Hair follicle dermal papilla cell (primary cell): ENCODE measurements around the gene SNRNP70. TPM values are rescaled to one million over a fixed set of nuclear protein-coding genes. Genes with fewer than 3 reads are reported as not detected.

Experiments used
- total RNA-seq: library from RNA; depleted of rRNA; stranded (reverse); fragments of >200 nt; gene quantifications from 2 replicates; pipeline ENCODE4 v1.2.3, GENCODE V29; 2012

Gene SNRNP70, protein sequence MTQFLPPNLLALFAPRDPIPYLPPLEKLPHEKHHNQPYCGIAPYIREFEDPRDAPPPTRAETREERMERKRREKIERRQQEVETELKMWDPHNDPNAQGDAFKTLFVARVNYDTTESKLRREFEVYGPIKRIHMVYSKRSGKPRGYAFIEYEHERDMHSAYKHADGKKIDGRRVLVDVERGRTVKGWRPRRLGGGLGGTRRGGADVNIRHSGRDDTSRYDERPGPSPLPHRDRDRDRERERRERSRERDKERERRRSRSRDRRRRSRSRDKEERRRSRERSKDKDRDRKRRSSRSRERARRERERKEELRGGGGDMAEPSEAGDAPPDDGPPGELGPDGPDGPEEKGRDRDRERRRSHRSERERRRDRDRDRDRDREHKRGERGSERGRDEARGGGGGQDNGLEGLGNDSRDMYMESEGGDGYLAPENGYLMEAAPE
- total RNA-seq: 128 and 129 TPM in 2 replicates

DNA sequence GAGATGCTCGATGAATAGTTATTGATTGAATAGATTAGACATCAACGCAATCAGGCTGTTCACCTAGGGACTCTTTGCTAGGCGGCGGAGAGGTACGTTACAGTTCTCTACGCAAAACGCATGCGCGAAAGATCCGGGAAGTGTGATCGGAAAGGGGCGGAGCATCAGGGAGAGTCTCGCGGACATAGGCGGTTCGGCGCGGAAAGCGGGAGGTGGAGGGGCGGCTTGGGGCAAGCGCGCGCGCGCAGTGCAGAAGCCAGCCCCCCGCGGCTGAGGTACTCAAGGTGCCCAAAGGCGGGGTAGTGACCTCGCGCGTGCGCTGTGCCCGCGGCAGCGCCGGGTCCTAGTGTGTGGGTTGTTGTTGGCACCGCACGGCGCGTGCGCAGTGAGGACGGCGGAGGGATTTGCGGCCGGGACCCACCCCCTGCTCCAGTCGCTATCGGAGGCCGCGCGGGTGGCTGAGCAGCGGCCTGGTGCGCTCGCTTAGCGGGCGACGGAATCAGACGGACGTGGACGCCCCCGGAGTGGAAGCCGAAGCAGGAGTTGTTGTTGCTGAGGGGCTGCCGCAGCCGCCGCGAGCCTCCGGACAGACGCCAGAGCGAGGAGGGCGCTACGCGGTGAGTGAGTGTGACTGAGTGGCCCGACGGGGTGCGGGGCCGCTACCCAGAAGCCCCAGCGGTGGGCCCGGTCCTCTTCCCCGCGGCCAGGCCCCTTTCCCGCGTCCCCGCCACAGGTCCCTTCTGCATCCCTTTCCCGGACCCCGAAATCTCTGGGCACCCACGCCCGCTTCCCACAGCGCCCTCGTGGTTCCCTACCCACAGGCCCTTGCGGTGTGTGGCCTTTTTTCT, at the start of gene SNRNP70:
Gene SNRNP70, plus strand, starts transcription at position 432 of the 848 bp plus-strand sequence. CDS start 964 bp downstream, outside the sequence.

DNA sequence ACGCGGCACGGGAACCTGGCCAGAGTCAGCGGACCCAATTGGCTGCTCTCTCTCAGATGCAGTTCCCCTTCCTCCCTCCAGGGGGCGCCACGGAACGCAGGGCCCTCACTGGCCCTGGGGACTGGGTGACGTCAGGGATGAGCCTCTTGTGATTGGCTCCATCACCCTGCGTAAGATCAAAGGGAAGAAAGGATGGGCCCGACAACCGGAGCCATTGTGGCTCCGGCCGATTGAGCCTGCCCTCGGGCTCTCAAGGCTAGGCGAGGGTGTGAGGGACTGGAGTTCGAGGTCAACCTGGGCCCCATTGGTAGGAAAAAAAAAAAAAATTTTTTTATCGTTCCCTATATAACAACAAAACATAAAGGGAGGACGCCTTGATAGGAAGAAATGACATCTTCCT, 48.4 kb upstream of the SNRNP70 start, which contains the start of gene CGB1:
Gene CGB1, minus strand, starts transcription at position 81 of the 400 bp plus-strand sequence. CDS start 184 bp downstream, outside the sequence.

DNA sequence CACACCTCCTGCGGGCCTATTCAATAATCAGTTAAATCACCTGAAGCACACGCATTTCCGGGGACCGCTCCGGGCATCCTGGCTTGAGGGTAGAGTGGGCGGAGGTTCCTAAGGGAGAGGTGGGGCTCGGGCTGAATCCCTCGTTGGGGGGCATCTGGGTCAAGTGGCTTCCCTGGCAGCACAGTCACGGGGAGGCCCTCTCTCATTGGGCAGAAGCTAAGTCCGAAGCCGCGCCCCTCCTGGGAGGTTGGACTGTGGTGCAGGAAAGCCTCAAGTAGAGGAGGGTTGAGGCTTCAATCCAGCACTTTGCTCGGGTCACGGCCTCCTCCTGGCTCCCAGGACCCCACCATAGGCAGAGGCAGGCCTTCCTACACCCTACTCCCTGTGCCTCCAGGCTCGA, 41.7 kb upstream of the SNRNP70 start, which contains the start of gene CGB5:
Gene CGB5, plus strand, starts transcription at position 301 of the 400 bp plus-strand sequence. CDS start 362 bp downstream, outside the sequence.

DNA sequence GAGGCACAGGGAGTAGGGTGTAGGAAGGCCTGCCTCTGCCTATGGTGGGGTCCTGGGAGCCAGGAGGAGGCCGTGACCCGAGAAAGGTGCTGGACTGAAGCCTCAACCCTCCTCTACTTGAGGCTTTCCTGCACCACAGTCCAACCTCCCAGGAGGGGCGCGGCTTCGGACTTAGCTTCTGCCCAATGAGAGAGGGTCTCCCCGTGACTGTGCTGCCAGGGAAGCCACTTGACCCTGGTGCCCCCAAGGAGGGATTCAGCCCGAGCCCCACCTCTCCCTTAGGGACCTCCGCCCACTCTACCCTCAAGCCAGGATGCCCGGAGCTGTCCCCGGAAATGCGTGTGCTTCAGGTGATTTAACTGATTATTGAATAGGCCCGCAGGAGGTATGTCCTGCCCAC, 36.2 kb upstream of the SNRNP70 start, which contains the start of gene CGB8:
Gene CGB8, minus strand, starts transcription at position 101 of the 400 bp plus-strand sequence. CDS start 372 bp downstream, outside the sequence.

DNA sequence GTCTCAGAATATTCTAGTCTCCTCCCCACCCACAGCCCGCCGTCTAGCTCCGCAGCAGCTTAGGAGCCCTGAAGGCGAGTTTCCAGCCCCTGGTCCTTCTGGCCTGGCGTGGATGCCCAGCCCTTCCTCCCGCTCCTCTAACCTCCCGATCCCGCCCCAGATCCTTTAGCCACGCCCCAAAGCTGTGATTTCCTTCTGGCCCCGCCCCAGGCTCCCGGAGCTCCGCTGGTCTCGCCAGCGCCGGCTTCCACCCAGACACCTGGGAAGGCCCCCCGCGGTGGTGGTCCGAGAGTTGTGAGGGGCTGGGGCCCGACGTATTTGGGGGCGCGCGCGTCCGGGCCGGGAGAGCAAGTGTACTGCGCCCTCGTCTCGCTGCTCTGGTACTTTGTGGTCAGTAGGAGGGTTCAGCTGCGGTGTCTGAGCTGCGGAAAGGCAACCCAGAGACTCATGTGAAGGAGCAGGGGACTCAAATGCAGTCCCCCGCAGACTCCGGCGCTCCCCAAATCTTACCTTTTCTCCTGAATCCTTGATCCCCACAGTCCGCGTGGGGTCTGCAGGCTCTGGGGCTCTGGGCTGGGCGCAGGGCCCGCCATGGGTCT, 27.5 kb upstream of the SNRNP70 start, which contains the start of gene CGB7:
Gene CGB7, minus strand, starts transcription at position 114 of the 599 bp plus-strand sequence. CDS start 2,374 bp downstream, outside the sequence.

DNA sequence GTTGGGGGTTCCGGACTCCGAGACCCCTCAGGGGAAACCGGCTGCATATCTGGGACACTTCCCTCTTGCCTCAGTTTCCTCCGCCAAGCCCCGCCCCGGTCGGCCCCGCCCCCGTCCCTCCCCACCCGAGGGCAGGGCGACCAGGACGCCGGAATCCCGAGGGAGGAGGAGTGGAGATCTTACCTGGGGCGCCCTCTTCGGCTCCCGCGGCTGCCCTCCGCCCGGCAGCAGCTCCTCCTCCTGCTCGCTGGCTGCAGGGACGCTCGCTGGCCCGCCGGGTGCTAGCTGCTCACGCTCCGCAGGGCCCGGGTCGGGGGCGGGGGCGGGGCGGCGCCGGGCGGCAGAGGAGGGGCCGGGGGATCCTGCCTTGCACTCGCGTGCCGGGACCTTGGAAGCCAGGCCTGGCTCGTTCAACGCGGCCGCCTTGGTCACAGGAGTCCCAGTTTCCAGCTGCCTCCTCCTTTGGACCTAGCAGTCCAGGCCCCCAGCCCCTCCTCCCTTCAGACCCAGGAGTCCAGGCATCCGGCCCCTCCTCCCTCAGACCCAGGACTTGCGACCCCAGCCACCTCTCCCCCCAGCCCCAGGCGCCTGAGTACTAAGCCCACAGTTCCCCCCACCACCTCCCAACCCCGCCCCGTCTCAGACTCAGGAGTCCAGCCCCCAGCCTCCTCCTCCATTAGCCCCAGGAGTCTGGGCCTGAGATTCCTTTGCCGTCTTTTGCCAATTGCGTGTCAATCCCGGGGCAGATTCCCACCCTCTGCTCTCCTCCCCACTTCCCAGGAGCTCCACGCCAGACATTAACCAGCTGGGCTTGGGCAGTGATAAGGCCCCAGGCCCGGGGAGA, 20.3 kb upstream of the SNRNP70 start, which contains the start of gene NTF4:
Gene NTF4, minus strand, starts transcription at position 51 of the 844 bp plus-strand sequence. CDS start 2,821 bp downstream, outside the sequence.

DNA sequence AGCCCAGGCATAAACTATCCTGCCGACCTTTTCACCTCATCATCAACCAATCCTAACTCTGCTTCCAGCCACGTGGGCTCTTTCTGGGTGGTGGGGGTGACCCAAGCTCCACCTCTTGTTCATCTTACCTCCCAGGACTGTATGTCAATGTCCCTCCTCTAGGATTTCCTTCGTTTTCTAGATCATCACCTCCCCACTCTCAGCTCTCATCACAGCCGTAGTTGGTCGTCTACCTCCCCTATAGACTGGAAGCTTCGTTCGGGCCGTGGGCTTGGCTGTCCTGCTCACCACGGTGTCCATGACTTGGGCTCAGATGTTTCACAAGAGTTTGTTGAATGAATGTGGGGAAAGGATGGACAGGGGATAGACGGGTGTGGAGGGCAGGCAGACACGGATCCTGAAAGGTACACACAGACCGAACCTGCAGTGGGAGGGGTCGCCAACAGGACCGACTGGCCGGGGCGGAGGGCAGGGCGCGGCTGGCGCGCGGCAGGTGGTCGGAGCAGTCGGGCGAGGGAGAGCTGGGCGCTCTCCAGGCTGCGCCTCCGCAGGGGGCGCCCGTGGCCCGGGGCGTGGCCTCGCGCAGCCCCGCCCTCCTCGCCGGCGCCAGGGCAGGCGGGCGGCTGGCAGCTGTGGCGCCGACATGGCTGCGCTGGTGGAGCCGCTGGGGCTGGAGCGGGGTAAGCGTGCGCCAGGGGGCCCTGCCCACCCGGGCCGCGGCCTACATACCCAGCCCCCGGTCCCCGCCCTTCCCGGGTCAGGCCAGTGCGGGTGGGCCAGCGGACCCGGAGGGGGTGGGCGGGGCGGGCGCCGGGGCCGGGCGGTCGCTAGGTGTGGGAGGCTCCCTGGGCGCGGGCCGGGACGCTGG, 28.7 kb downstream of the SNRNP70 start, which contains the start of gene LIN7B:
Gene LIN7B, plus strand, starts transcription at position 609 of the 868 bp plus-strand sequence. Its CDS starts 35 bp downstream, at position 644.

DNA sequence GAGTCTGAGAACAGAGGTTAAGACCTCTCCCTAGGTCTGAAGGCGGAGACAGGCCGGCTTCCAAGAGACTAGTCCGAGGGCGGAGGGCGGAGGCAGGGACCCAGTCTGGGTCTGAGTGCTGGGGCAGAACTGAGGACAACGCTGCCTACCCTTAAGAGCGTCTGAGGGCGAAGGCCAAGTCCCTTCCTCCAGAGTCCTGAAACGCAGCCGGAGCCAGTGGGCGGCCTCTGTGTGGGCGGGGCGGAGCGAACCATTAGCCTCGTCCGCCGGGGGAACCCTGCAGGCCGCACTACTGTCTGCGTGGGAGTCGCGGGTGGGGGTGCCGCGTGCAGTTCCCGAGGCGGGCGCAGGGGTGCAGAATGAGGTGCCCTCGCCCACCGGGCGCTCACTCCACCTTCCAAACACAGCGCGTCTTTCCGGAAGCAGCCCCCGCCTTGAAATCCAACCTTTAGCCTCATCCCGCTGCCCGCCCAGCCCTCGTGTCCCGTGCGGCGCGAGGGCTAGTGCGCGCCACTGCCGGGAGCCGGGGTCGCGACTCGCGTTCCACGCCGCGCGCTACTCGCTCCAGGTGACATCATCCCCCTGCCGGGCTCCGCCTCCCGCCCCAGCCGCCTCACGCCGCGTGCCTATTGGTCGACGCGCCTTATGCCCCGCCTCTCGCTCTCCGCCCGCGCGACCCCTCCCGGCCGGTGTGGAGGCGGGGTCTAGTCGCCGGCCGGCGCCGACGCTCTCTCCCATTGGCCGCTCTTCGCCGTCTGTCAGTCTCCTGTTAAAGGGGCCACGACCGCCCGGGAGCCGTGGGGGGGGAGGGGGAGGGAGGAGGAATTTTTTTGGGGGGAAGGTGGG, 33.5 kb downstream of the SNRNP70 start, which contains the start of gene C19orf73:
Gene C19orf73, minus strand, starts transcription at position 579 of the 846 bp plus-strand sequence. Its CDS starts 121 bp downstream, at position 458.

DNA sequence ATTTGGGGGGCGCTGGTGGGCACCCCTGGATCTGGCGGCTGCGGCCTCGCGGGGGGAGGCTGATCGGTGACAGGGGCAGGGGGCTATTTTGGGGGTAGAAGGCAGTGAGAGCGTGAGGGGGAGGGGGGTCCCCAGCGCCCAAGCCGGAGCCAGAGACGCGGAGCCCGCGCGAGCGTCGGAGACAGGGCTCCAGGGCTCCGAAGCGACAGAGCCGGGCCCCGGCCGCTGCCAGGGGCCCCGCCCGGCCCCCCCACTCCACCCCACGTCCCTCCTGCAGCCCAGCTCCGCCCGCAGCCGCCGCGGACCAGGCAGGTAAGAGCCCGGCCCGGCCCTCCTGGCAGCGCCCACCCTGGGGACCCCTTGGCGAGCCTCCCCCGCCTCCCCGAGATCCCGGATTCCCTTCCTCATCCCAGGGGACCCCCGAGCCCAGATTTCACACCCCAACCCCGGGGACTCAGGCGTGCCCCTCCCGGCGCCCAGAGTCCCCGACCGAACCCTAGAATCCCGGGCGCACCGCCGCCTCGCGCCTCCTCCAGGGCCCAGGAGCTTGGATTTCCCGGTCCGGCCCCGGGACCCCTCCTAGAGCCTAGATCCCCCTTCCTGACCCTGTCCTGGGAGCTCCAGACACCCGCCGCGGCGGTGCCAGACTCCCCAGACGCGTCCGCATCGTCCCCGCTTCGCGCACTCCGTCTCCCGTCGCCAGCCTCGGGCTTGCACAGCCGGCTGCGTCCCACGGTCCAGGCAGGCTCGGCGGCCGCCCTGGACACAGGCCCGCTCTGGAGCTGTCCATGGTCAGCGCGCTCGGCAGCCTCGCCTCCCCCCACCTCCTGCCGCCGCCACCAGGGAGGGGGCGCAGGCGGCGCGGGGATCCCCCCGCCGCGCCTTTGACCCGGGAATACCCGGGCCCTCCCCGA, 34.4 kb downstream of the SNRNP70 start, which contains the start of gene PPFIA3:
Gene PPFIA3, plus strand, starts transcription at position 134 of the 914 bp plus-strand sequence. CDS start 8,330 bp downstream, outside the sequence.

DNA sequence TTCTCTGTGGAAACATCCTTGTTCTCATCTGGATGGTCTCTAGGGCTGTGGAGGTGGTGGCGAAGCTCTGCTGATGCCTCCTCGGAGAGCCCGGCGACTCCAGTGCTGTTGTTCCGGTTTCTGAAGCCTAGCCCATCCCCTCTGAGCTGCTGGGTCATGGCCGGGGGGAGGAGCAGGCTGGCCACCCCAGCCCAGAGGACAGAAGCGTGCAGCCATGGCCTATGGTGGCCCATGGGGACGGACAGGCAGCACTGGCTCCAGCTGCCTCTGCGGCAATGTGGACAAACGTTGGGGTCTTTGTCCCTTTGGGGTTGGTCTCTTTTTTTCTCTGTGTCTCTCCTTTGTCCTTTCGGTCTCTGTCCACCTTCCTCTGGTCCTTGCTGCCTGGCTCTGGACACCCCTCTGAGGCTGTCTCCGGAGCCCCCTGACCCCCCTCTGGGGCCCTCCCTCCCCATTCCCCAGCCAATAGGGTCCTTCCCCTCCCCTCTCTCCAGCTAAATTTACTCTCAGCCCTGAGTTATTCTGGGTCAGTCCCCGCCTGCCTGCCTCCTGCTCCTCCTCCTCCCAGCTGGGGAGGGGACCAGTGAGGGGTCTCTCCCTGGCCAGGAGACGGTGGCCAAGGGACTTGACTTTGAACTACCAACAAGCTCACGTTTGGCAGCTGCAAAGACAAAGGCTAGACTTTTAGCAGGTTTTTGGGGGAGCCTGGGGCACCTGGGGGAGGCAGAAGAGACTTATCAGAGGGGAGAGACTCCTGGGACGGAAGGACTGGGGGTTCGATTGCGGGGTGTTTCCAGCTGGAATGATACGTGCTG, 70.0 kb downstream of the SNRNP70 start, which contains the start of gene HRC:
Gene HRC, minus strand, starts transcription at position 392 of the 815 bp plus-strand sequence. Its CDS starts 159 bp downstream, at position 233.

DNA sequence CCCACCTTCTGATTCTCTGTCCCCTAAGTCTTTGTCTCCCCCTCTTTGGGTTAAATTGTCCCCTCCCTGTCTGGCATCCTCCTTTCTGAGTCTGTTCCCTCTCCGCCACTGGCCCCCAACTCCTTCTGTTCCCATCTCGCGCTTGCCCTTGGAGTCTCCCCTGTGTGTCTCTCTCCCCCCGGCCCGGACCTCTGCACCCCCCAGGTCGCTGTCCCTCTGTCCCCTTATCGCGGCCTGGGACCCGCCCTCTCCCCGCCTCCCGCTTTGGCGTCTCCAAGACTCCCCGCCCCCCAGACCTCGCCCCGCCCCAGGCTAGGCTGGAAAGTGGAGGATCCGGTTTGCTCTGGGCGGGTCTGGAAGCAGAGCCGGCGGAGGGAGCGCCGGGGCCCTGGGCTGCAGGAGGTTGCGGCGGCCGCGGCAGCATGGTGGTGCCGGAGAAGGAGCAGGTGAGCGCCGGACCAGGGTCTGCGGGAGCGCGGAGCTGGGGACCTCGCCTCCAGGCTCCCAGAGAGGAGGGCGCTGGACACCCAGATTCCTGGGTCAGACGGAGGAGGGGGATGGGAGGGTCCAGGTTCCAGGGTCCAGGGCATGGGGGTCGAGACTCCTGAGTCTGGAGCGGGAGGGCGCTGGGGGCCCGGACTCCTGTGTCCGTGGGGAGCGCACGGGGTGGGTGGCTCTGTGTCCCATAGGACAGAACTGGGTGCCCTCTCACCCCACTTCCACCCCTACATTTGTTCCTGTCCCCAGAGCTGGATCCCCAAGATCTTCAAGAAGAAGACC, 72.4 kb downstream of the SNRNP70 start, which contains the start of gene TRPM4:
Gene TRPM4, plus strand, starts transcription at position 348 of the 780 bp plus-strand sequence. Its CDS starts 75 bp downstream, at position 423.

